Measurements from ENCODE around the gene OCEL1.
"Not testable (repeated sequence)": the region's sequence is repeated elsewhere in the genome, so short reads cannot be mapped to it uniquely, and the experiment has no call there.

OCEL1 gene

DNA sequence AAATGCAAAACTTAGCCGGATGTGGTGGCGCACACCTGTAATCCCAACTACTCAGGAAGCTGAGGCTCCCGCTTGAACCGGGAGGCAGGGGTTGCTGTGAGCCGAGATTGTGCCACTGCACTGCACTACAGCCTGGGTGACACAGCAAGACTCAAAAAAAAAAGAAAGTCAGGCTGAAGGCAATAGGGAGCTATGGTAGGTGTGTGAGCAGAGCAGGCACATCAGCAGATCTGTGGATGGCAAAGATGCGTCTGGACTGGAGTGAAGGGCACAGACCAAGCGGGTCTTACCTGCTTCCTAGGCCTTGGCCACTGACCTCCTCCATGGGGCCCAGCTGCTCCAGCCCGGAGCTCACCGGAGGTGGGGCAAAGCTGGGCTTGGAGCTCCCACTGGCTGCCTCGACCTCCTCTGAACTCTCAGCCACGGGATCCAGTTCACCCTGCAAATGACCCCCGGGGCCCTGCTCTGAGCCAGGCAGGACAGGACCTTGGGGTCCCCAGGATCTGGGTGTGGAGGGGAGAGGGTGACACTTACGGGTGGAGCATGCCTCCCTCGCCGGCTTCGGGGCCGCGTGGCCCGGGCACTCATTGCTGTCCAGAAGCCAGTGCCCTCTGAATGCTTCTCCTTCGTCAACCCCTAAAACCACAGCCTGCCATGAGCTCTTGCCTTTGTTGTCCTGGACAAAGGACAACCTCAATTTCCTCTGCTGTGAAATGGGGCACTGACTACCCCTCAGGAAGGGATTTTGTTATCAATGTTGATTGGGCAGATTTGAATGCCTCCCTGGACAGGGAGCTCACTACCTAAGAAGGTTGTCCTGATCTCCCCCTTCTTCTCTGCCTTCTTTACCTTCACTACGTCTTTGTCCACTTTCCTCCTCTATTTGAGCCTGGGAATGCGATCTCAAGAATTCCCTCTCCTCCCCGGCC is 38.0 kb downstream of the OCEL1 start:
- no peak for DNase-seq (ENCODE audit: low spot score)

DNA sequence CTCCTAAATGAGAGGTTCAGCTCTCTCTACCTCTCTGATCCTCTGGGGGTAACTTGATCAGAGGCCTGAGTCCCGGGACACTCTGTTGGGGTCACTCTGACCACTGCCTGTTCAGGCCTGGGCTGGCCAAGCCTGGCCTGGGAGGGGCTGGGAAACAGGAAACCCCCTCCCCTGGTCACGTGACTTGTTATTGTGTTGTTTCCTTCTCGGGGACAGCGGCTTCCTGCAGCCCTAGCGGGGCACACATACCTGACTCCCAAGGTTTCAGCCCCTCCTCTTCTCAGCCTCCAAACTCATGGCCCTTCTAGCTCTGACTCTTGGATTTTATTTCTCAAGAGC is 38.6 kb downstream of the OCEL1 start, which contains the start of gene USHBP1:
Gene USHBP1 (minus strand): TSS at position 105 of the 339 bp plus-strand sequence. CDS start 446 bp downstream, outside the sequence.
- no peak for DNase-seq (ENCODE audit: low spot score)

DNA sequence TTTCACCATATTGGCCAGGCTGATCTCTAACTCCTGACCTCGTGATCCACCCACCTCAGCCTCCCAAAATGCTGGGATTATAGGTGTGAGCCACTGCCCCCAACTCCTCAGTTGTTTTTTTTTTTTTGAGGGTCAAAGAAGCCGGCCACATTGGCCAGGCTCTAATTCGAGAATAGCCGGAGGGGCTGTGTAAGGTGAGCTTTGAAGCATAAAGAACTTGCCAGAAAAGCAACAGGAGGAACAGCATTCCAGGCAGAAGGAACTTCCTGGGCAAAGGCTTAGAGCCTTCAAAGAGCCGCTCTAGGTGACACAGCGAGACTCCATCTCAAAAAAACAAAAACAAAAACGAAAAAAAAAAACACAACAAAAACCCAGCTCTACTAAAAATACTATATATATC is 40.0 kb downstream of the OCEL1 start:
- DNase-seq (ENCODE audit: low spot score): no peak

DNA sequence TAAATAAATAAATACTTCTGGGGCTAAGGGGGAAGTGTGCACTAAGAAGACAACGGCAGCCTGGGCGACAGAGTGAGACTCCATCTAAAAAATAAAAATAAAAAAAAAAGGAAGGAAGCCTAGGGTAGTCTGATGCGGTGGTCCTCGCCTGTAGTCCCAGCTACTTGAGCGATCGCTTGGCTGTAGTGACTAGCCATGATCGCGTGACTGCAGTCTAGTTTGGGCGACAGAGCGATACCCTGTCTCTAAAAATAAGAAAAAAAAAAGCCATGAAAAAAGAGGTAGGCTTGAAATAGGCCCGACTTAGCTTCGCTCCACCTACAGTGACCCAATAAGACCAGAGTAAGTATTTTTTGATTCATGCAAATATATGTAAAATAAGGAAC is 40.6 kb downstream of the OCEL1 start:
- DNase-seq (ENCODE audit: low spot score): no peak

DNA sequence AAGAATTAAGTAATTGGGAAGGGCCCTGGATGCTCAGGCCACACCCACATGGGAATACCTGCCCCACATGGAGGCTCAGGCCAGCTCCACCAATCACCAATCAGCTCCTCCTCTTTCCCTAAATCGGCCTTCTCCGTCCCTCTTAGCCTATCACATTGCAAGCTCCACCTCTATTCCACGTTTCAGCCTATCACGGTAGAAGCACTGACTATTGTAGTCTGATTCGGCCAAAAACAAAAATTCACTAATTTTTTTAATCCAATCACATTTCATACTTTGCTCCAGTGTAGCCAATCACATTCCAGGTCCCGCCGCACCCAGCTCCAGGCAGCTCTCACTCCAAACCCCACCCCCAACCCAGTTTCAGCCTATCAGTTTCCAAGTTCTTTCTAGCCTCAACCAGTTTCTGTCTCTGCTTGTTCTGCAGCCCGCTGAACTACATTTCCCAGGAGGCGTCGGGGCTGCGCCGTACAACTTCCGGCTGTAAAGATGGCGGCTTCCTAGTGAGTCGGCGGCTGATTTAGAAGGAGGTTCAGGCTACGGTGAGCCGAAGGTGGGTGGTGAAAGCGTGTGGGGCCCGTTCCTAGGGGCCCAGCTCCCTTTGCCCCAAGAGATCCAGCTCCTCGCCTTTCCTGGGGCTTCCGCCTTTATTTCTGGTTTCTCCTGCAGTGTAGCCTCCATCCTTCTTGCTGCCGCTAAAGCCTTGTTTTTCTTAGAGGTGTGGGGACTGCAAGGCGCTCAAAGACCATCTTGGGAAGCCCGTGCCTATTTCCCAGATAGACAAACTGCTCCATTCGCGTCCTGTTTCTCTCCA is 41.2 kb downstream of the OCEL1 start, which contains the start of gene BABAM1:
Gene BABAM1 (plus strand): TSS at position 469 of the 814 bp plus-strand sequence. CDS start 1,364 bp downstream, outside the sequence.
- peak; percentile 99 for DNase-seq (ENCODE audit: low spot score)

DNA sequence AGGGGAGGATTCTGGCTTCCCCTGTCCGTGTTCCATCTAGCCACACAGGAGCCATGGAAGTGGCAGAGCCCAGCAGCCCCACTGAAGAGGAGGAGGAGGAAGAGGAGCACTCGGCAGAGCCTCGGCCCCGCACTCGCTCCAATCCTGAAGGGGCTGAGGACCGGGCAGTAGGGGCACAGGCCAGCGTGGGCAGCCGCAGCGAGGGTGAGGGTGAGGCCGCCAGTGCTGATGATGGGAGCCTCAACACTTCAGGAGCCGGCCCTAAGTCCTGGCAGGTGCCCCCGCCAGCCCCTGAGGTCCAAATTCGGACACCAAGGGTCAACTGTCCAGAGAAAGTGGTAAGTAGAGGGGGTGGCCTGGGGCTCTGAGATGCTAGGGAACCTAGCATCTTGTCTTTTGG is 42.7 kb downstream of the OCEL1 start:
- no peak for DNase-seq (ENCODE audit: low spot score)

DNA sequence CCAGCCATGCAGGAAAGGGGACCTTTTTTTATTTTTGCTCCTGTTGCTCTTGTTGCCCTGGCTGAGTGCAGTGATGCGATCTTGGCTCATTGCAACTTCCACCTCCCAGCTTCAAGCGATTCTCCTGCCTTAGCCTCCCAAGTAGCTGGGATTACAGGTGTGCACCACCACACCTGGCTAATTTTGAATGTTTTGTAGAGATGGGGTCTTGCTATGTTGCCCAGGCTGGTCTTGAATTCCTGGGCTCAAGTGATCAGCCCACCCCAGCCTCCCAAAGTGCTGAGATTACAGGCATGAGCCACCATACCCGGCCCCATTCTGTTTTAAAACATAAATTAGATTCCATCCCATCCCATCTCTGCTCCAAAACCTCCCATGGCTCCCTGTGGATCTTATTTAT is 48.9 kb downstream of the OCEL1 start:
- DNase-seq (ENCODE audit: low spot score): not testable (repeated sequence)

DNA sequence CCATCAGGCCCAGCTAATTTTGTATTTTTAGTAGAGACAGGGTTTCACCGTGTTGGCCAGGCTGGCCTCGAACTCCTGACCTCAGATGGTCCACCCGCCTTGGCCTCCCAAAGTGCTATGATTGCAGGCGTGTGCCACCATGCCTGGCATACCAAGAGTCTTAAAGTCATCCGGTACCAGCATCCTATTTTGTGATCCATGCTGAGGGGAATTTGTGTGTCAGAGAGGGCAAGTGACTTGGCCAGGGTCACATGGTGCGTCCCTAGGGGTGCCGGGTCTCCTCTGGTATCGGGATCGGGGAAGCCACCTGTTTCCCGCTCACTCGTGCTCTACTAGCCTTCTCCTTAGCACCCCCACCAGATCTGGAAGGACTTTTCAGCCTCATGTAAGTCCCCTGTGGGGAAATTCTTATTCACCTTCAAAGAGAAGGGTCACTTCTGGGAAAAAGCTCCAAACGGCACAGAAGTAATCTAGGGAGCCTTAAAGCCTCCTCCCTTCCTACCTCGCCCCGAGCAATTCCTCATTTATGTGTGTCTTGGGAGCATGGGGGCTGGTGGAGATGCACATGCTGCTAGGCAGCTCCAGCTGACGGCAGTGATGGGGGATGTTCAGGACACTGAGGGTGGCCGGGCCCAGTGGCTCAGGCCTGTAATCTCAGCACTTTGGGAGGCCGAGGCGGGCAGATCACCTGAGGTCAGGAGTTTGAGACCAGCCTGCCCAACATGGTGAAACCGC is 49.6 kb downstream of the OCEL1 start:
- no peak for DNase-seq (ENCODE audit: low spot score)

All from Ammon's horn (tissue), 1 donor.